Hepatocyte (in vitro differentiated cells): ENCODE results near the gene NFIA. TPM values are rescaled to one million over a fixed set of nuclear protein-coding genes. Genes with fewer than 3 reads are reported as not detected.

Source experiments
- DNase-seq: peaks from one replicate; pipeline ENCODE4 v3.0.0-alpha.2; 2016; ENCODE audit warnings: low spot score
- H2AFZ ChIP-seq: fragments of 200-600 bp; sonication (generic); 2 replicates; pipeline ENCODE4 v1.6.0; 2016; ENCODE audit warnings: antibody characterized with exemption, mild to moderate bottlenecking
- H3K27ac ChIP-seq: fragments of 200-600 bp; sonication (generic); 2 replicates; pipeline ENCODE4 v1.5.1; 2016; ENCODE audit warnings: mild to moderate bottlenecking
- H3K27me3 ChIP-seq: fragments of 200-600 bp; sonication (generic); 2 replicates; pipeline ENCODE4 v1.6.1; 2016
- H3K36me3 ChIP-seq: fragments of 200-600 bp; sonication (generic); replicated peaks from 2 replicates; pipeline ENCODE4 v1.5.1; 2016; ENCODE audit warnings: low read depth; ENCODE audit not compliant: insufficient read depth
- H3K4me1 ChIP-seq: fragments of 200-600 bp; sonication (generic); 2 replicates; pipeline ENCODE4 v1.5.1; 2016; ENCODE audit warnings: mild to moderate bottlenecking, moderate library complexity; ENCODE audit not compliant: insufficient read depth
- H3K4me2 ChIP-seq: fragments of 200-600 bp; sonication (generic); 2 replicates; pipeline ENCODE4 v1.6.0; 2016
- H3K4me3 ChIP-seq: fragments of 200-600 bp; sonication (generic); 2 replicates; pipeline ENCODE4 v1.5.1; 2016; ENCODE audit warnings: mild to moderate bottlenecking
- H3K79me2 ChIP-seq: fragments of 200-600 bp; sonication (generic); 2 replicates; pipeline ENCODE4 v1.6.0; 2017; ENCODE audit warnings: mild to moderate bottlenecking
- H3K9me2 ChIP-seq: fragments of 200-600 bp; sonication (generic); replicated peaks from 2 replicates; pipeline ENCODE4 v1.6.0; 2017; ENCODE audit warnings: mild to moderate bottlenecking; ENCODE audit not compliant: insufficient read depth
- H3K9me3 ChIP-seq: fragments of 200-600 bp; sonication (generic); 2 replicates; pipeline ENCODE4 v1.5.1; 2016; ENCODE audit warnings: low read depth, mild to moderate bottlenecking
- H4K20me1 ChIP-seq: fragments of 200-600 bp; sonication (generic); 2 replicates; pipeline ENCODE4 v1.6.0; 2016; ENCODE audit warnings: mild to moderate bottlenecking; ENCODE audit not compliant: insufficient read depth, poor library complexity, severe bottlenecking
- CTCF ChIP-seq: fragments of 200-600 bp; sonication (generic); IDR thresholded peaks from 2 replicates; pipeline ENCODE4 v1.5.1; 2016; ENCODE audit warnings: antibody characterized with exemption, mild to moderate bottlenecking; ENCODE audit not compliant: poor library complexity
- EZH2 ChIP-seq: fragments of 200-600 bp; sonication (generic); IDR thresholded peaks from 2 replicates; pipeline ENCODE4 v1.6.1; 2016; ENCODE audit warnings: antibody characterized with exemption, mild to moderate bottlenecking, borderline replicate concordance
- EZH2phosphoT487 ChIP-seq: fragments of 200-600 bp; sonication (generic); IDR thresholded peaks from one replicate; pipeline ENCODE4 v1.6.1; 2018; ENCODE audit warnings: antibody characterized with exemption, mild to moderate bottlenecking, low read depth, moderate library complexity; ENCODE audit not compliant: unreplicated experiment, severe bottlenecking
- WGBS: methylation state at CpG from one replicate; pipeline ENCODE4 v1.1.6; 2016; ENCODE audit warnings: low lambda C conversion rate; ENCODE audit errors: missing lambda C conversion rate; 5-methylcytosine and 5-hydroxymethylcytosine counted together
- polyA plus RNA-seq: library from polyadenylated mRNA; unstranded; fragments of >200 nt; fragmentation: Nextera tagmentation; extraction: Ambion mirVana; gene quantifications from 2 replicates; pipeline ENCODE4 v1.2.1, GENCODE V29; 2016
- total RNA-seq: library from RNA; depleted of rRNA; stranded (reverse); fragments of >200 nt; gene quantifications from 2 replicates; pipeline ENCODE4 v1.2.3, GENCODE V29; 2014

The NFIA gene
- total and polyA plus RNA-seq, 2 experiments from 2014 or later: 15.1 to 18.2 TPM

- Histone ChIP-seq H3K4me1 (no peaks in the 10 kb centered on the region), H2AFZ (no peak overlapping the region), H3K79me2 (peaks cover 23% of the 10 kb centered on the region), H3K36me3 (no peaks in the 10 kb centered on the region), H3K27me3 (no peaks in the 10 kb centered on the region), H3K9me3 (no peaks in the 10 kb centered on the region), H3K4me3 (no peak overlapping the region), H3K27ac (no peak overlapping the region), H4K20me1 (no peaks in the 10 kb centered on the region), H3K4me2 (no peak overlapping the region), H3K9me2 (no peaks in the 10 kb centered on the region)
- no peak for DNase-seq
- TF ChIP-seq EZH2 (no peak), EZH2phosphoT487 (no peak), CTCF (no peak)
- 82% methylated on average over 6 of the region's 6 CpGs for WGBS
Measured at GRCh38 chr1:61215676-61216289, 133.4 kb downstream of the NFIA start.

- no peak overlapping the region for H3K4me2 ChIP-seq
- TF ChIP-seq CTCF: no peak
- TF ChIP-seq EZH2: no peak
- TF ChIP-seq EZH2phosphoT487: no peak
- 77% methylated on average over 2 of the region's 2 CpGs for WGBS
- no peak for DNase-seq
- H3K36me3 ChIP-seq: no peaks in the 10 kb centered on the region
- no peaks in the 10 kb centered on the region for H3K27me3 ChIP-seq
- peaks cover 12% of the 10 kb centered on the region for H3K79me2 ChIP-seq
- H3K9me3 ChIP-seq: no peaks in the 10 kb centered on the region
- H3K9me2 ChIP-seq: no peaks in the 10 kb centered on the region
- H2AFZ ChIP-seq: no peak overlapping the region
- H3K4me1 ChIP-seq: no peaks in the 10 kb centered on the region
- no peak overlapping the region for H3K27ac ChIP-seq
- no peaks in the 10 kb centered on the region for H4K20me1 ChIP-seq
- H3K4me3 ChIP-seq: no peak overlapping the region
Measured at GRCh38 chr1:61220536-61220935, 138.2 kb downstream of the NFIA start.

- Histone ChIP-seq H3K9me2 (no peaks in the 10 kb centered on the region), H3K79me2 (peaks cover 7% of the 10 kb centered on the region), H3K9me3 (no peaks in the 10 kb centered on the region), H3K36me3 (no peaks in the 10 kb centered on the region), H3K4me3 (no peak overlapping the region), H3K4me1 (no peaks in the 10 kb centered on the region), H2AFZ (no peak overlapping the region), H3K27ac (no peak overlapping the region), H3K4me2 (no peak overlapping the region), H3K27me3 (no peaks in the 10 kb centered on the region), H4K20me1 (no peaks in the 10 kb centered on the region)
- 80% methylated on average over 4 of the region's 4 CpGs for WGBS
- DNase-seq: no peak
- TF ChIP-seq CTCF (no peak), EZH2 (no peak), EZH2phosphoT487 (no peak)
Measured at GRCh38 chr1:61221642-61222041, 139.3 kb downstream of the NFIA start.

GRCh38 chr1:61222240-61222639, 139.9 kb downstream of the NFIA start:
- Histone ChIP-seq H3K27me3 (no peaks in the 10 kb centered on the region), H3K36me3 (no peaks in the 10 kb centered on the region), H3K4me2 (no peak overlapping the region), H3K4me3 (no peak overlapping the region), H3K9me3 (no peaks in the 10 kb centered on the region), H2AFZ (no peak overlapping the region), H4K20me1 (no peaks in the 10 kb centered on the region), H3K9me2 (no peaks in the 10 kb centered on the region), H3K27ac (no peak overlapping the region), H3K79me2 (peaks cover 7% of the 10 kb centered on the region), H3K4me1 (no peaks in the 10 kb centered on the region)
- DNase-seq: no peak
- TF ChIP-seq CTCF: no peak
- TF ChIP-seq EZH2: no peak
- TF ChIP-seq EZH2phosphoT487: no peak
- 85% methylated on average over 2 of the region's 2 CpGs for WGBS
